ENCODE results near the gene ACTA1. TPM values are rescaled to one million over a fixed set of nuclear protein-coding genes. Genes with fewer than 3 reads are reported as not detected.
"Not testable (repeated sequence)": the region's sequence is repeated elsewhere in the genome, so short reads cannot be mapped to it uniquely, and the experiment has no call there.

The ACTA1 gene
- total RNA-seq, 8 experiments from 2014 or later: 0.11 to 0.81 (median 0.44) TPM; not detected in 2

GRCh38 chr1:229402329-229402728, 31.6 kb downstream of the ACTA1 start:
- ATAC-seq (replicated peaks in 6 of 8); H3K4me3 ChIP-seq; H3K27ac ChIP-seq; in situ Hi-C loops (cut with MboI; ENCODE audit: low pct_unique_long_range_greater_than_20kb in 2 of 9, low sequenced_read_pairs in 9 of 9, unreplicated experiment in 9 of 9); H3K4me1 ChIP-seq (replicated peaks in 1 of 2): not testable (repeated sequence)
- 0 to 100% (median 73%) methylated on average over 1 to 4 of the region's 4 CpGs; no CpG with 5 or more reads in 2 of the 10 experiments for WGBS, 10 experiments

GRCh38 chr1:229397762-229398161, 36.1 kb downstream of the ACTA1 start:
- 19 to 100% (median 74%) methylated on average over 1 to 5 of the region's 5 CpGs for WGBS, 10 experiments
- in situ Hi-C loops (cut with MboI; ENCODE audit: low pct_unique_long_range_greater_than_20kb in 2 of 9, low sequenced_read_pairs in 9 of 9, unreplicated experiment in 9 of 9): no loop called here
- Histone ChIP-seq H3K4me3 (no peak overlapping the region), H3K4me1 (replicated peaks in 1 of 2) (no peaks in the 10 kb centered on the region), H3K27ac (no peak overlapping the region)
- no peak for ATAC-seq (replicated peaks in 6 of 8)

GRCh38 chr1:229396585-229397206, 37.2 kb downstream of the ACTA1 start:
- Histone ChIP-seq H3K4me1 (replicated peaks in 1 of 2) (no peaks in the 10 kb centered on the region), H3K4me3 (no peak overlapping the region), H3K27ac (no peak overlapping the region)
- WGBS, 10 experiments: 0 to 80% (median 47%) methylated on average over 1 to 10 of the region's 11 CpGs; no CpG with 5 or more reads in 1 of the 10 experiments
- in situ Hi-C loops (cut with MboI; ENCODE audit: low pct_unique_long_range_greater_than_20kb in 2 of 9, low sequenced_read_pairs in 9 of 9, unreplicated experiment in 9 of 9): no loop called here
- peak in 4 of 8 experiments; percentile 29 to 58 (median 46) for ATAC-seq (replicated peaks in 6 of 8)

DNA sequence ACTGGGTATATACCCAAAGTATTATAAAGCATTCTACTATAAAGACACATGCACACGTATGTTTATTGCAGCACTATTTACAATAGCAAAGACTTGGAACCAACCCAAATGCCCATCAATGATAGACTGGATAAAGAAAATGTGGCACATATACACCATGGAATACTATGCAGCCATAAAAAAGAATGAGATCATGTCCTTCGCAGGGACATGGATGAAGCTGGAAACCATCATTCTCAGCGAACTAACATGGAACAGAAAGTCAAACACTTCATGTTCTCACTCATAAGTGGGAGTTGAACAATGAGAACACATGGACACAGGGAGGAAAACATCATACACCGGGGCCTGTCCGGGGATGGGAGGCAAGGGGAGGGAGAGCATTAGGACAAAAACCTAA, 39.4 kb downstream of the ACTA1 start:
- 11 to 95% (median 85%) methylated on average over 2 to 4 of the region's 5 CpGs; no CpG with 5 or more reads in 2 of the 10 experiments for WGBS, 10 experiments
- H3K27ac ChIP-seq; H3K4me3 ChIP-seq; in situ Hi-C loops (cut with MboI; ENCODE audit: low pct_unique_long_range_greater_than_20kb in 2 of 9, low sequenced_read_pairs in 9 of 9, unreplicated experiment in 9 of 9); H3K4me1 ChIP-seq (replicated peaks in 1 of 2); ATAC-seq (replicated peaks in 6 of 8): not testable (repeated sequence)

DNA sequence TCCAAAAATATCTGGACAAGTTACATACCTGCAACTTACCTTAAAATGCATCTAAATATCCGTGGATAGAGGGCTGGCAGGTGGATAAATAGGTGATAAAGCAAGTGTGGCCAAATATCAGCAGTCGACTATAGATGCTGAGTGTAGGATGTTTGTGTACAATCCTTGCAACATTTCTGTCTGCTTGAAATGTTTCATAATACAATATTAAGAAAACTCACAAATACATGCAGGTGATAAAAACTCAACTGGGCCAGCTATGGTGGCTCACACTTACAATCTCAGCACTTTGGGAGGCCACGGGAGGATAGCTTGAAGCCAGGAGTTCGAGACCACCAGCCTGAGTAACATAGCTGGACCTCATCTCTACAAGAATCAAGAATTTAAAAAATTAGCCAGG, 41.0 kb downstream of the ACTA1 start:
- Histone ChIP-seq H3K27ac (no peak overlapping the region), H3K4me3 (no peak overlapping the region), H3K4me1 (replicated peaks in 1 of 2) (no peaks in the 10 kb centered on the region)
- ATAC-seq (replicated peaks in 6 of 8): no peak
- WGBS, 10 experiments: 23 to 86% (median 70%) methylated on average over 1 to 4 of the region's 4 CpGs
- in situ Hi-C loops (cut with MboI; ENCODE audit: low pct_unique_long_range_greater_than_20kb in 2 of 9, low sequenced_read_pairs in 9 of 9, unreplicated experiment in 9 of 9): no loop called here

GRCh38 chr1:229390130-229390529, 43.8 kb downstream of the ACTA1 start:
- Histone ChIP-seq H3K4me1 (replicated peaks in 1 of 2) (no peaks in the 10 kb centered on the region), H3K4me3 (no peak overlapping the region), H3K27ac (no peak overlapping the region)
- 49 to 93% (median 83%) methylated on average over 1 to 7 of the region's 7 CpGs; no CpG with 5 or more reads in 1 of the 10 experiments for WGBS, 10 experiments
- no peak for ATAC-seq (replicated peaks in 6 of 8)
- in situ Hi-C loops (cut with MboI; ENCODE audit: low pct_unique_long_range_greater_than_20kb in 2 of 9, low sequenced_read_pairs in 9 of 9, unreplicated experiment in 9 of 9): no loop called here

GRCh38 chr1:229388897-229389580, 44.9 kb downstream of the ACTA1 start:
- no peak overlapping the region for H3K27ac ChIP-seq
- WGBS, 10 experiments: 0 to 100% (median 72%) methylated on average over 1 to 7 of the region's 7 CpGs; no CpG with 5 or more reads in 1 of the 10 experiments
- in situ Hi-C loops (cut with MboI; ENCODE audit: low pct_unique_long_range_greater_than_20kb in 2 of 9, low sequenced_read_pairs in 9 of 9, unreplicated experiment in 9 of 9): no loop called here
- ATAC-seq (replicated peaks in 6 of 8): peak in 2 of 8 experiments; percentile 71 to 88
- no peak overlapping the region for H3K4me3 ChIP-seq
- no peaks in the 10 kb centered on the region for H3K4me1 ChIP-seq (replicated peaks in 1 of 2)

DNA sequence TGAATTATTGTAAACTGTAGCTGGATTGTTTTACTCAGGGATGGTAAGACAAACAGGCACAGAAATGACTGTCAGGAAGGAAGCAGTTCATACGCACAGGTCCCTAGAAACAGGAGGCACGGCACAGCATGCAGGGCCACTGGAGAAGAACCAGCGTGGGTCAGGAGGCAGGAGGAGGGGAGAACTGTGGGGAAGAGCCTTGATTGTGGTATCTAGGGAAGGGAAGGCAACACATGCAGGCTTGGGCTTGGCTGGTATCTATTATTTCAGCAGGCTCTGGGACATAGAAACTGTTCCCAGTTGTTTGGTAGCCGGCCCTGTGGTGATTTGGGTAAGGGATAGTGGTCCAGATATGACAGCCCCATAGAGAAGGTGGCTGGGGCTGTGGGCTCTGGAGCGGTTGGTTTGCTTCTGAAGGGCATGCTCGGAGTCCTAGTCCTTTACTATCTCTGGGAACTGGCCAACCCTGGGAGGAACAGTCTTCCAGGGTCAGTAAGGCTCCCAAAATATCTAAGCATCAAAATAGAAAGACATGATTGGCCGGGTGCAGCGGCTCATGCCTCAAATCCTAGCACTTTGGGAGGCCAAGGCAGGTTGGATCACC, 47.9 kb downstream of the ACTA1 start:
- 36 to 84% (median 76%) methylated on average over 1 to 8 of the region's 8 CpGs; no CpG with 5 or more reads in 2 of the 10 experiments for WGBS, 10 experiments
- Histone ChIP-seq H3K4me1 (replicated peaks in 1 of 2) (peaks cover 0 to under 1% of the 10 kb centered on the region in 2 donors), H3K4me3 (no peak overlapping the region), H3K27ac (no peak overlapping the region)
- in situ Hi-C loops (cut with MboI; ENCODE audit: low pct_unique_long_range_greater_than_20kb in 2 of 9, low sequenced_read_pairs in 9 of 9, unreplicated experiment in 9 of 9): no loop called here
- no peak for ATAC-seq (replicated peaks in 6 of 8)

DNA sequence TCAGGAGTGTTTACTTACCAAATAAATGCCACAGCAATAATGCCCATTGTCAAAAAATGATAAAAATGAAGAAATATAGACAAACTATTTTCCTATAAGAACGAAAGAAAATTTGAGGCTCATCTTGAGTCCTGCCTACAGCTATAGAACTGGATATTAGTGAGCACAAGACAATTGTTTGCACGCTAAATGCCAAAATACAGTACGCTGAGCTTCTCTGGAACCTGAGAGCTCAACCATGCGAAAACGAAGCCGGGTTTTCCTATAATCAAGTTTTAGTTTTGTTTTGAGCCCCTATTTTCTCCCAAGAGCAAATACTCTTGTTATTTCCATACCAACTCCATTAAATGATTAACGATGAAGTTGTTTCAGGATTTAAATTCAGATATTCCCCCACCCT, 49.1 kb downstream of the ACTA1 start:
- no peak overlapping the region for H3K27ac ChIP-seq
- in situ Hi-C loops (cut with MboI; ENCODE audit: low pct_unique_long_range_greater_than_20kb in 2 of 9, low sequenced_read_pairs in 9 of 9, unreplicated experiment in 9 of 9): no loop called here
- WGBS, 10 experiments: 49 to 91% (median 86%) methylated on average over 3 to 7 of the region's 7 CpGs; no CpG with 5 or more reads in 2 of the 10 experiments
- ATAC-seq (replicated peaks in 6 of 8): no peak
- peaks cover 0 to 12% of the 10 kb centered on the region in 2 donors for H3K4me1 ChIP-seq (replicated peaks in 1 of 2)
- no peak overlapping the region for H3K4me3 ChIP-seq

DNA sequence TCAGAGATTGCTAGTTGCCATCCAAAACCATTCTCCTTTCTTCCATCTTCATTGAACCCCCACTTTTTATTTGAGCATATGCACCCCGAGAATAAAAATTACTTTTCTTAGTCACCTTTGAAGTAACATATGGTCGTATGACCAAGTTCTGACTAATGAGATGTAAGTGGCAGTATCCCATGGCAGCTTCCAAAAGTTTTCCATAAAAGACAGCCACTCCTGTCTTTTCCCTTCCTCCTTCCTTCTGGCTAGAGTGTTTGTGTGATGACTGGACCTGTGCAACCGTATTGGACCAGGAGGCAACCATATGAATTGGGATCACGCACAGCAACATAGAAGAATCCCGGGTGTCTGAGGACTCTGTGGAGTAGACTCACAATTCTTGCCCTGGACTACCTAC, 49.9 kb downstream of the ACTA1 start:
- Histone ChIP-seq H3K4me3 (no peak overlapping the region), H3K4me1 (replicated peaks in 1 of 2) (peaks cover 0 to 17% of the 10 kb centered on the region in 2 donors), H3K27ac (no peak overlapping the region)
- in situ Hi-C loops (cut with MboI; ENCODE audit: low pct_unique_long_range_greater_than_20kb in 2 of 9, low sequenced_read_pairs in 9 of 9, unreplicated experiment in 9 of 9): no loop called here
- no peak for ATAC-seq (replicated peaks in 6 of 8)
- 0 to 98% (median 75%) methylated on average over 1 to 5 of the region's 5 CpGs; no CpG with 5 or more reads in 1 of the 10 experiments for WGBS, 10 experiments

GRCh38 chr1:229383188-229383587, 50.7 kb downstream of the ACTA1 start:
- 75 to 100% (median 100%) methylated on average over 1 to 3 of the region's 3 CpGs; no CpG with 5 or more reads in 1 of the 10 experiments for WGBS, 10 experiments
- no peak overlapping the region for H3K27ac ChIP-seq
- H3K4me3 ChIP-seq: no peak overlapping the region
- in situ Hi-C loops (cut with MboI; ENCODE audit: low pct_unique_long_range_greater_than_20kb in 2 of 9, low sequenced_read_pairs in 9 of 9, unreplicated experiment in 9 of 9): no loop called here
- peaks cover 0 to 17% of the 10 kb centered on the region in 2 donors for H3K4me1 ChIP-seq (replicated peaks in 1 of 2)
- no peak for ATAC-seq (replicated peaks in 6 of 8)

Measured in motor neuron (in vitro differentiated cells).